H1 (cell line): ENCODE results near the gene DLAT.
"Not testable (repeated sequence)": the region's sequence is repeated elsewhere in the genome, so short reads cannot be mapped to it uniquely, and the experiment has no call there.

ENCODE experiments used
- CHD2 ChIP-seq: IDR thresholded peaks from 2 replicates; pipeline ENCODE4 v1.6.1; 2012; ENCODE audit warnings: low read length, improper control_type of control experiment
- CREB1 ChIP-seq: IDR thresholded peaks from 2 replicates; pipeline ENCODE4 v1.6.1; 2012; ENCODE audit warnings: inconsistent platforms
- CTCF ChIP-seq, 3 experiments: IDR thresholded peaks; 1 replicate in 2 of 3; 2 replicates in 1 of 3; pipeline versions ENCODE4 v1.5.1 to v1.6.1; 2011; ENCODE audit warnings: low read length in 3 of 3, mild to moderate bottlenecking in 3 of 3, inconsistent platforms in 2 of 3, low read depth in 1 of 3, moderate library complexity in 1 of 3; ENCODE audit not compliant: insufficient read depth in 1 of 3; ENCODE audit errors: control extremely low read depth in 1 of 3
- EP300 ChIP-seq, 2 experiments: IDR thresholded peaks; 1 replicate in 1 of 2; 2 replicates in 1 of 2; pipeline ENCODE4 v1.6.1; 2011 to 2012; ENCODE audit warnings: low read depth in 2 of 2, low read length in 2 of 2, mild to moderate bottlenecking in 2 of 2, borderline replicate concordance in 1 of 2, inconsistent platforms in 1 of 2, moderate library complexity in 1 of 2
- GABPA ChIP-seq: IDR thresholded peaks from 2 replicates; pipeline ENCODE4 v1.6.1; 2011; ENCODE audit warnings: mild to moderate bottlenecking, low read length, moderate library complexity, borderline replicate concordance; ENCODE audit not compliant: insufficient read depth
- HDAC2 ChIP-seq, 2 experiments: fragments of 300-600 bp in 1 of 2; sonication (generic) in 1 of 2; IDR thresholded peaks; 2 replicates each; pipeline ENCODE4 v1.6.1; 2011 to 2012; ENCODE audit warnings: low read depth in 2 of 2, low read length in 2 of 2, mild to moderate bottlenecking in 2 of 2, moderate library complexity in 2 of 2, borderline replicate concordance in 1 of 2, inconsistent platforms in 1 of 2
- KDM1A ChIP-seq: fragments of 200-600, 300-600 bp; sonication (generic); IDR thresholded peaks from 2 replicates; pipeline ENCODE4 v1.7.1; 2016; ENCODE audit warnings: mild to moderate bottlenecking, low read length, borderline replicate concordance
- MAX ChIP-seq: IDR thresholded peaks from 2 replicates; pipeline ENCODE4 v1.6.1; 2012; ENCODE audit warnings: inconsistent platforms
- POLR2A ChIP-seq, 2 experiments: IDR thresholded peaks; 1 replicate in 1 of 2; 2 replicates in 1 of 2; pipeline ENCODE4 v1.6.1; 2011; ENCODE audit warnings: low read depth in 2 of 2, low read length in 2 of 2, mild to moderate bottlenecking in 2 of 2; ENCODE audit errors: control extremely low read depth in 1 of 2
- RFX5 ChIP-seq: IDR thresholded peaks from 2 replicates; pipeline ENCODE4 v1.6.1; 2011; ENCODE audit warnings: low read depth, low read length, improper control_type of control experiment, borderline replicate concordance
- SP4 ChIP-seq: IDR thresholded peaks from 2 replicates; pipeline ENCODE4 v1.6.1; 2012; ENCODE audit warnings: low read length, inconsistent platforms
- SUZ12 ChIP-seq: fragments of 200-600 bp; sonication (generic); IDR thresholded peaks from 2 replicates; pipeline ENCODE4 v1.6.1; 2012; ENCODE audit warnings: mild to moderate bottlenecking, inconsistent platforms, low read length, moderate library complexity, mixed read lengths

DNA sequence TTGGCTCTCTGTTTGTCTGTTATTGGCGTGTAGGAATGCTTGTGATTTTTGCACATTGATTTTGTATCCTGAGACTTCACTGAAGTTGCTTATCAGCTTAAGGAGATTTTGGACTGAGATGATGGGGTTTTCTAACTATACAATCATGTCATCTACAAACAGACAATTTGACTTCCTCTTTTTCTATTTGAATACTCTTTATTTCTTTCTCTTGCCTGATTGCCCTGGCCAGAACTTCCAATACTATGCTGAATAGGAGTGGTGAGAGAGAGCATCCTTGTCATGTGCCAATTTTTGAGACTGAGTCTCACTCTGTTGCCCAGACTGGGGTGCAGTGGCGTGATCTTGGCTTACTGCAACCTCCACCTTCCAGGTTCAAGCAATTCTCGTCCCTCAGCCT lies 23.0 kb downstream of the DLAT start:
- not testable (repeated sequence) for TF ChIP-seq EP300 (IDR thresholded peaks at IDR 0.05; ENCODE audit: borderline replicate concordance in 1 of 2, low read depth in 2 of 2, low read length in 2 of 2); CTCF (IDR thresholded peaks at IDR 0.05; ENCODE audit: control extremely low read depth in 1 of 3, insufficient read depth in 1 of 3, low read depth in 1 of 3, low read length in 3 of 3); POLR2A (IDR thresholded peaks at IDR 0.05; ENCODE audit: control extremely low read depth in 1 of 2, low read depth in 2 of 2, low read length in 2 of 2); GABPA; CREB1; HDAC2 (IDR thresholded peaks at IDR 0.05; ENCODE audit: borderline replicate concordance in 1 of 2, low read depth in 2 of 2, low read length in 2 of 2); SUZ12; KDM1A; MAX; RFX5; SP4; CHD2
